ENCODE measurements around the gene PKLR.

GRCh38 chr1:155263067-155263466 lies 38.2 kb downstream of the PKLR start:
- TF ChIP-seq CTCF (conservative IDR thresholded peaks at IDR 0.05 in 1 of 2, IDR thresholded peaks at IDR 0.05 in 1 of 2; ENCODE audit: low read depth in 1 of 2, low read length in 2 of 2) (no peak), EZH2 (IDR thresholded peaks at IDR 0.05; ENCODE audit: low read length, missing control alignments) (no peak)
